CD4-positive, alpha-beta T cell (primary cell): ENCODE data around the gene LEPR. TPM values are rescaled to one million over a fixed set of nuclear protein-coding genes. Genes with fewer than 3 reads are reported as not detected.
A peak's percentile ranks its signal among the peaks of the same experiment; 100 is the strongest.

Experiments used
- ATAC-seq: fragments of 200-7000 bp; cut with Tn5 transposase; one replicate; pipeline ENCODE4 v1.10.0; 2022; ENCODE audit warnings: mild to moderate bottlenecking; ENCODE audit not compliant: poor library complexity
- CTCF ChIA-PET: fragments of 350-600 bp; sonication (Branson Sonifier 250); formaldehyde crosslinking; loops from one replicate; lab custom pipeline; 2021; ENCODE audit warnings: antibody characterized with exemption, inconsistent platforms; lab: Charles Lee
- POLR2A ChIA-PET: fragments of 350-600 bp; sonication (Branson Sonifier 250); formaldehyde crosslinking; loops from one replicate; lab custom pipeline; 2021; ENCODE audit warnings: antibody characterized with exemption, inconsistent platforms; lab: Charles Lee
- DNase-seq, 14 experiments: peaks; one replicate each; pipeline ENCODE4 v3.0.0-alpha.2; 2013 to 2020; ENCODE audit warnings: mixed read lengths in 2 of 14
- H3K27ac ChIP-seq, 2 donors: one replicate each; pipeline versions ENCODE4 v1.5.1 to v1.7.0; 2013; ENCODE audit warnings: low read length in 2 of 2, low read depth in 1 of 2, mild to moderate bottlenecking in 1 of 2
- H3K27me3 ChIP-seq, 2 experiments: 1 replicate in 1 of 2; 2 replicates in 1 of 2; pipeline versions ENCODE4 v1.6.1 to v1.7.0; 2013; ENCODE audit warnings: low read length in 2 of 2, control low read depth in 1 of 2, mild to moderate bottlenecking in 1 of 2, moderate library complexity in 1 of 2; ENCODE audit not compliant: insufficient read depth in 2 of 2, control insufficient read depth in 1 of 2
- H3K36me3 ChIP-seq: one replicate; pipeline ENCODE4 v1.6.1; 2013; ENCODE audit warnings: low read length, control low read depth; ENCODE audit not compliant: insufficient read depth
- H3K4me1 ChIP-seq: one replicate; pipeline ENCODE4 v1.6.1; 2013; ENCODE audit warnings: low read length, control low read depth; ENCODE audit not compliant: insufficient read depth
- H3K4me3 ChIP-seq: one replicate; pipeline ENCODE4 v1.5.1; 2013; ENCODE audit warnings: mild to moderate bottlenecking, low read length, moderate library complexity
- H3K9me3 ChIP-seq, 2 experiments: 1 replicate in 1 of 2; 2 replicates in 1 of 2; pipeline versions ENCODE4 v1.6.1 to v1.7.0; 2013; ENCODE audit warnings: low read length in 2 of 2, mild to moderate bottlenecking in 2 of 2, control low read depth in 1 of 2, moderate library complexity in 1 of 2; ENCODE audit not compliant: control insufficient read depth in 1 of 2, insufficient read depth in 1 of 2
- H3K27ac Mint-ChIP-seq: one replicate; pipeline ENCODE4 v1.8.0; 2020; ENCODE audit warnings: mixed read lengths
- H3K27me3 Mint-ChIP-seq: one replicate; pipeline ENCODE4 v1.8.0; 2021; ENCODE audit warnings: mixed read lengths
- H3K36me3 Mint-ChIP-seq: one replicate; pipeline ENCODE4 v1.8.0; 2021; ENCODE audit warnings: low read depth, mixed read lengths
- H3K4me1 Mint-ChIP-seq: one replicate; pipeline ENCODE4 v1.8.0; 2021; ENCODE audit warnings: low read depth, mixed read lengths
- H3K4me3 Mint-ChIP-seq: one replicate; pipeline ENCODE4 v1.8.0; 2020; ENCODE audit warnings: mild to moderate bottlenecking, mixed read lengths
- H3K9me3 Mint-ChIP-seq: one replicate; pipeline ENCODE4 v1.8.0; 2020; ENCODE audit warnings: mixed read lengths
- CTCF ChIP-seq: fragments of 200-600 bp; IDR thresholded peaks from one replicate; pipeline ENCODE4 v1.8.0; 2022; ENCODE audit warnings: antibody characterized with exemption, mild to moderate bottlenecking
- intact Hi-C, 2 experiments: fragments of 100-400 bp; cut with DNase I in 1 of 2; cut with micrococcal nuclease in 1 of 2; formaldehyde crosslinking; loops; one replicate each; pipeline versions ENCODE4 v1.15.1 to v1.9.0; 2023 to 2025; cut with DNase I, micrococcal nuclease
- total RNA-seq, 174 experiments: library from RNA in 2 of 174; stranded (reverse) in 2 of 174; gene quantifications; one replicate each; pipeline ENCODE4 v1.2.3 and lab custom pipeline; 2021 to 2026

The LEPR gene
- total RNA-seq, 2 experiments from 2014 or later = 0.58 to 0.59 TPM

- no peak overlapping the region for H3K27ac Mint-ChIP-seq
- Histone ChIP-seq H3K27me3 (no peaks in the 10 kb centered on the region), H3K4me1 (no peaks in the 10 kb centered on the region), H3K4me3 (no peak overlapping the region), H3K9me3 (no peaks in the 10 kb centered on the region), H3K27ac (no peak overlapping the region), H3K36me3 (peaks cover 16% of the 10 kb centered on the region)
- TF ChIP-seq CTCF = peak; percentile 2
- peaks cover 42% of the 10 kb centered on the region for H3K36me3 Mint-ChIP-seq
- no peak for DNase-seq
- intact Hi-C loops = loop anchor here (5.0 to 10.0 kb wide), 2 partner anchors 811 to 1013 kb away; no protein-coding TSS in a partner anchor
- H3K27me3 Mint-ChIP-seq = no peaks in the 10 kb centered on the region
- no peak for ATAC-seq
- H3K9me3 Mint-ChIP-seq = no peaks in the 10 kb centered on the region
- ChIA-PET POLR2A (no interaction called here), CTCF (no interaction called here)
- peaks cover 11% of the 10 kb centered on the region for H3K4me1 Mint-ChIP-seq
- H3K4me3 Mint-ChIP-seq = no peak overlapping the region
These were observed 13.8 kb downstream of the LEPR start for GRCh38 chr1:65434255-65434654.

DNA sequence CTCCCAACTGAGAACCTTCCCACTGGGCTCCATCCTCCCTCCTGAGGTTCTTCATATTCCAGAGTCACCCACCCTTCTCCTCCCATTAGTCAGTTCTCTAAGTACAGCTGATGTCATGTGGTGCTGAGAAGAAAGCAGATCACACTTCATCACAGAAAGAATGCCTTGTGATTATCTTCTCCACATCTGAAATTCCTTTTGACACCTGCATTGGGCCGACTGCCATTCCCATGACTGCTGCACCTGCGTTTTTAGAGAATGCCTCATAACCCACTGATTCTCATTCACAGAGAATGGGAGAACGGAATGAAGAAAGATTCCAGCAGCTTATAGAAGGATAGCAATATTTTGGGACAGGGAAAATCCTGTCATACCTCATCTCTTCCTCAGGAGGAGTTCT is 14.3 kb downstream of the LEPR start:
- ChIA-PET CTCF (no interaction called here), POLR2A (no interaction called here)
- Mint-ChIP-seq H3K27ac (no peak overlapping the region), H3K4me3 (no peak overlapping the region), H3K9me3 (no peaks in the 10 kb centered on the region), H3K36me3 (peaks cover 42% of the 10 kb centered on the region), H3K27me3 (no peaks in the 10 kb centered on the region), H3K4me1 (peaks cover 11% of the 10 kb centered on the region)
- Histone ChIP-seq H3K27me3 (no peaks in the 10 kb centered on the region), H3K36me3 (peaks cover 16% of the 10 kb centered on the region), H3K27ac (no peak overlapping the region), H3K4me1 (no peaks in the 10 kb centered on the region), H3K4me3 (no peak overlapping the region), H3K9me3 (no peaks in the 10 kb centered on the region)
- TF ChIP-seq CTCF = no peak
- DNase-seq = no peak
- intact Hi-C loops = loop anchor here (5.0 to 10.0 kb wide), 2 partner anchors 810 to 1013 kb away; no protein-coding TSS in a partner anchor
- ATAC-seq = no peak

- Histone ChIP-seq H3K4me1 (no peaks in the 10 kb centered on the region), H3K27me3 (no peaks in the 10 kb centered on the region), H3K9me3 (no peaks in the 10 kb centered on the region), H3K4me3 (no peak overlapping the region), H3K36me3 (peaks cover 13% of the 10 kb centered on the region), H3K27ac (no peak overlapping the region)
- peaks cover 6% of the 10 kb centered on the region for H3K4me1 Mint-ChIP-seq
- DNase-seq (no peak), ATAC-seq (no peak)
- H3K9me3 Mint-ChIP-seq = no peaks in the 10 kb centered on the region
- intact Hi-C loops = loop anchor here in 1 of 2 experiments (10.0 kb wide), 1 partner anchor 809 kb away; no protein-coding TSS in a partner anchor
- ChIA-PET POLR2A (no interaction called here), CTCF (no interaction called here)
- no peak overlapping the region for H3K4me3 Mint-ChIP-seq
- no peak overlapping the region for H3K27ac Mint-ChIP-seq
- no peak for TF ChIP-seq CTCF
- peaks cover 30% of the 10 kb centered on the region for H3K36me3 Mint-ChIP-seq
- H3K27me3 Mint-ChIP-seq = no peaks in the 10 kb centered on the region
These were observed 15.5 kb downstream of the LEPR start for GRCh38 chr1:65435987-65436386.
